GM19193 (cell line): ENCODE results near the gene MED14.

Experiments
- POLR2A ChIP-seq: IDR thresholded peaks from 4 replicates; pipeline ENCODE4 v1.6.1; 2011; ENCODE audit not compliant: insufficient read depth, insufficient read length; ENCODE audit errors: extremely low read depth

Gene MED14

GRCh38 chrX:40603446-40603845 lies 131.9 kb downstream of the MED14 start:
- no peak for TF ChIP-seq POLR2A
